Measurements from ENCODE around the gene CRIM1.
A peak's percentile ranks its signal among the peaks of the same experiment; 100 is the strongest.

Gene CRIM1

DNA sequence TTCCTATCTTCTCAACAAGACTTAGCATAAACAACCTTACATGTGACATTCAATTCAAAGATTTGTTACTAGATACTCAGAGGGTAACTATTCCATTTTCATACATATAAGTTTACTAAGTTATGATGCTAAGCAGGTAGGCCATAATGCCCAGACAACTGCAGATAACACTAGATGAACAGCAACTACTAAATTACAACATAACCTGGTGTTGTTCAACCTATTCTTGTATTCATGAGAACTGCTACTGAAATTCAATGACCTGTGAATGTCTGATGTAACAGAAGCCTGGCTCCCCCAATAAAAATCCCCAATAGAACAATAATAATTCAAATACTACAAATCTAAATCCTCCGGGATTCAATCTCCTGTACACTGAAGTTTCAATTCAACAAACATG is 217.6 kb downstream of the CRIM1 start:
- FAIRE-seq (no peak), DNase-seq (ENCODE audit: low spot score) (no peak)

DNA sequence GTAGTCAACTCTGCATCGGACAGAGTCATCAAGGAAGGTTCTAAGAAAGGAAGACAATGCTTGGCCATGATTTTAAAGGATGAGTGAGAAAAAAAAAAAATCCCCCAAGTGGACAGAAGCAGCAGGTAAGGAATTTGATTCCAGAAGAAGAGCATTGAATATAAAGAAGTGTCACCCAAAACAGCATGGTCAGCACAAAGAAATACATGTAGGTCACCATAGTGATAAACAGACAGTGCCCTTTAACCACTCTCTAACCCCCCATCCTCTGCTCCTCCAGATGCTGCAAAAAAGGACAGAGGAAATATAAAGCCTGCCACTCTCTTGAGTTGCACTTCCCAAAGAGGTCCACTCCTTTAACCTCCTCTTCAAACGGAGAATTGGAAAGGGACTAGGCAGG is 219.0 kb downstream of the CRIM1 start:
- no peak for FAIRE-seq
- no peak for DNase-seq (ENCODE audit: low spot score)

DNA sequence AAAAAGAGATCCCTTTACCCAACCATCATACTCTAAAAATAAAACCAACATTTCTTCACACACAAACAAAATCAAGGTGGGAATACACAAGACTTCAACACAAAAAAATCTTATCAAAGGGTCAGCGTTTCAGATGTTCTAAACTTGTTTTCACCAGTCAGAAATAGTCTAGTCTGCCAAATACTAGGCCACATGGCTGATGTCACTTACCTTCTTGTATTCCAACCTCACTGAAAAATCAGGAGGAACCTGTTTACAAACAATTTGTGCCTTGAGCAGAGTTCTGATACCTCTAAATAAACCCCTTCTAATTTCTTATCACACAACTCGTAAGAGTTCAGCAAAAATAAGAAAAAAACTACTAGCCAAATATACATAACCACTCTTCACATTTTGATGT is 222.3 kb downstream of the CRIM1 start:
- no peak for FAIRE-seq
- DNase-seq (ENCODE audit: low spot score), result no peak

DNA sequence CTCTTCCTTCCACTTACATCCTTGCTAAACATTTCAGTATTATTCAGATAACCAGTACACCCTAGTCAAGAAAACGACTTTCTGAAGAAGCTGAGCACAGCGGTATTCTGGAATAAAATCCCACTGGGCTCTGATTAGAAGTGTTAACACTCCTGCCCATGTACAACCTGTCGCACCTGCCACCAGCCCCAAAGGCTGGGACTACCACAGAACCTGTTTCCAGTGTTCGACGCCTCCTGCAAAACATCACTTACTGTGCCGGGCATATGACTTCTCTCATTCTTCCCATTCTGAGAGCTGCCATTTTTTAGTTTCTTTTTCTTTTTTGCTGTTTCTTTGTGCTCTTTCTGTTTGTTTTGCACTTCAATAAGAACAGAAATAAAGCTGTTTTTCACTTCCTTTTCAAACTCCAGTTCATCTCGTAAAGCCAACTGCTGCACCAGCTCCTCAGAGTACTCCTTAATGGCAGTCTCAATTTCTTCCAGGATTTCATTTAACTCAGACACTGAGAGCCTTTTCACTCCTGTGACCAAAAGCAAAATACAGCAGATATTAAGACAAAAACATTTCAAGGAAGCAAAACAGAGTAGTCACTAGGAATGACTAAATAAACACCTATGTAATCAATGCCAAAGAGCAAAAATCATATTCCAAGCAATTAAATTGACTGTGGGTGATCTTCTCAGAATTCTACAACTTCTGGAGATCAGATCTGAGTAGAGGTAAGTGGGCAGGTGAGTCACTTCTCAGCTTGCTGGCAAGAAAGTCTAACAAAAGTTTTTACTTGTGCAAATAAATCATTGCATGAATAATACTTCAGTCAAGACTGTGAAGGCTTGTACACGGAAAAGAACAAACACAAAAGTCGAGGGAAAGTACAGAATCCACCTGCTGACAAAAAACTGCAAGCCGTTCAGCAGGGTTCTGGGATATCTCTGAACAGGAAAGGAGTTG is 223.0 kb downstream of the CRIM1 start:
- no peak for FAIRE-seq
- DNase-seq (ENCODE audit: low spot score), result no peak

DNA sequence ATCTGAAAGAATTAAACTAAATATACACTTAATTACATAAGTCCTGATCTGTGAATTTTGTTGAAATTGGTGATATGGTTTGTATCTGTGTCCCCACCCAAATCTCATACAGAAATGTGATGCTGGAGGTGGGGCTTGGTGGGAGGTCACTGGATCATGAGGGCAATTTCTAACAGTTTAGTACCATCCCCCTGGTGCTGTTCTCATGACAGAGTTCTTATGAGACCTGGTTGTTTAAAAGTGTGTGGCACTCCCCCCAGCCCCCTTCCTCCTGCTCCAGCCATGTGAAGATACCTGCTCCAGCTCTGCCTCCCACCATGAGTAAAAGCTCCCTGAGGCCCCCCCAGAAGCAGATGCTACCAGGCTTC is 223.7 kb downstream of the CRIM1 start:
- no peak for DNase-seq (ENCODE audit: low spot score)
- no peak for FAIRE-seq

DNA sequence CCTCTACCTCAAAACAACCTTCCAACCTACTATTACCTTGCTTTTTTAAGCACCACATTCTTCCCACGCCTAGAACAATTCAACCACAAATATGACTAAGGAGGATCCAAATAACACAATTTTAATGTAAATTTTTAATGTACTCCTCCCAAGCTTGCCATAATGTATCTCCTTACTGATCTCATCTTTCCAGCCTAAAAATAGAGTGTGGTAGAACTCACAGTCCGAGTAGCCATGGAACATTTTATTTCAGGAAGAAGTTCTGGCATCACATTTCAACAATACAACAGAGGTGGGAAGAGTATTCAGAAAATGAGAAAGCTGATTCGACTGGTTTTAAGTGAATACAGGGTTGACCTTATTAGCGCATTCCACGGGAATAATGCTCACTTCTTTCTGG is 227.0 kb downstream of the CRIM1 start:
- DNase-seq (ENCODE audit: low spot score) (no peak), FAIRE-seq (no peak)

DNA sequence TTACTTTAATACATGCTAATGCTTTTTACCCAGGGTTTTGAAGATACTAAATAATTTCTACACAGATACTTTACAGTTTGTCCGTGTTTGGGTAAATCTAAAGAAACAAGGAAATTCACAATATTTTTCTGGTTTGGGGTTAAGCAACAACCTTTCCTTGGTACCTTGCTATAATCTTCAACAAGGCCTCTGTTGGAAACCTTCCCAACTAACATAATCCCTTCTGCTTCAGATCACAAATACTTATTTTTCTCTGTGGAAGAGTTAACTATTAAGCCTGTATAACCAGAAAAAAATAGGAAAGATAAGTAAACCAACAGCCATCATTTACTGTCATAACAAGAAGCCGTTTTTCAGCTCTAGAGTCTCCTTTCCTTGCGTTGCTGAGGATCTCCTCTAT is 227.4 kb downstream of the CRIM1 start:
- DNase-seq (ENCODE audit: low spot score), result no peak
- no peak for FAIRE-seq

DNA sequence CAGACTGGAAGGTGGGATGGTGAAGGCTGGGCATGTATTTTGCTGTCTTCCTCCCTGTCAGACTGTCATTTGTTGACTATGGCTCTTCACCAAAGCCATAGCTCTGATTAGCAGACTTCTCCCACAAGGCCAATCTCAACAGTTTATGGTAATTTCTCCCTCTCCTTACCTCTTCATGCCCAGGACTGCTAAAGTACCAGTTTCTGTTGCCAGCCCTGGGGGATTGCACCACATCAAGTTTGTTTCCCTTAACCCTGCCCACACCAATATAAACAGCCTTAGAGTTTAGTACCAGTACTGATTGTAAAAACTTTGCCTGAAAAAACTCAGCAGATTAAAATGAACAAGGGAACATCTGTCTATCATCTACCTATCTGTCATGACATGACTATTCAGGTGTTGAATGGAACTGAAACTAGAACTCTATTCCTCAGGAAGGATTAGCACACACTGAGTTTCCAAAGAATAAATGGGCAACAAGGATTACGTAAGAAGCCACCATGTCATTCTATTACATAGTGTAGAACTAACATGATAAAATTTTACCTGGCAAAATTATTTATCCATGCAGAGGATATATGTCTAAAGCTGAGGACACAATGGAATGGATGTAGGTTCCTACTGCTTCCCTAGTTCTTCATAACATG is 228.7 kb downstream of the CRIM1 start:
- DNase-seq (ENCODE audit: low spot score) (no peak), FAIRE-seq (no peak)

DNA sequence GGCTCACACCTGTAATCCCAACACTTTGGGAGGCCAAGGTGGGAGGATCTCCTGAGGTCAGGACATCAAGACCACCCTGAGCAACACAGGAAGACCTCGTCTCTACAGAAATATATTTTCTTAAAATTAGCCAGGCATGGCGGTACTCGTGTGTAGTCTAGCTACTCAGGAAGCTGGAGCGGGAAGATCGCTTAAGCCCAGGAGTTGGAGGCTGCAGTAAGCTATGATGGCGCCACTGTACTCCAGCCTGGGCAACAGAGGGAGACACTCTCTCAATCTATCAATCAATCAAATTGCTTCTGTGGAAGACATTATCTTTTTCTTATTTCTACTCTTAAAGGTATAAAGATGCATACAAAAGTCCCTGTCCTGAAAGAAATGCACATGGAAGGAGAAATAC is 231.1 kb downstream of the CRIM1 start:
- DNase-seq (ENCODE audit: low spot score) (no peak), FAIRE-seq (no peak)

DNA sequence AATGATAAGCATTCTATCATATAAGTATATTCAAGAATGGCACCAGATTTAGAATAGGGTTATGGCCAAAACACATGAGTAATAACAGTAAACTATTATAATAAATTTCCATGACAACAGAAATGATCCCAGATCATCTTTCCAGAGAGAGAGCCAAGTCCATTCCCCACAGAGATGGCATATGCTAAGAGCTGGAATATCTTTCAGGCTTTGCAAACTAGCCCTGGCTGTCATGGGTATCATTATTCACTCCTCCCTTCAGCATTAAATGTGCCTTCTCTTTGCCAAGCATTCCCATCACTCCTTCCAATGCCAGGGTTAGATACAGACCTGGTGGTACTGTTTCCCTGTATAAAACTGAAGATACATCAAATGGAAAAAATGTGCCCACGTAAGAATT is 231.5 kb downstream of the CRIM1 start:
- FAIRE-seq, result no peak
- DNase-seq (ENCODE audit: low spot score), result no peak

DNA sequence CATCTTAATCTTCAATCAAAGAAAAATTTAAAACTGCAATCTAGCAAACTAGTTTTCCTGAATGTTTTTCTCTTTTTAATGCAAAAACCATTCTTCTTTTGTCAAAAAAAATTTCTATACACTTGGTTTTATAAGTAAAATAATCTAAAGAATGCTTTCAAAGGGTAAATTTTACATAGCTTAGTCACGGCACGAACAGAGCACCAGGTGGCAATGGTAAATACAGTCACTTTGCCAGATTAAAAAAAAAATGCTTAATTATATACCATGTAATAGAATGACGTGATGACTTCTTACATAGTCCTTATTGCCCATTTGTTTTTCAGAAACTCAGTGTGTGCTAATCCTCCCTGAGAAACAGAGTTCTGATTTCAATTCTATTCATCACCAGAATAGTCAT is 232.0 kb downstream of the CRIM1 start:
- DNase-seq (ENCODE audit: low spot score), result no peak
- FAIRE-seq, result no peak

DNA sequence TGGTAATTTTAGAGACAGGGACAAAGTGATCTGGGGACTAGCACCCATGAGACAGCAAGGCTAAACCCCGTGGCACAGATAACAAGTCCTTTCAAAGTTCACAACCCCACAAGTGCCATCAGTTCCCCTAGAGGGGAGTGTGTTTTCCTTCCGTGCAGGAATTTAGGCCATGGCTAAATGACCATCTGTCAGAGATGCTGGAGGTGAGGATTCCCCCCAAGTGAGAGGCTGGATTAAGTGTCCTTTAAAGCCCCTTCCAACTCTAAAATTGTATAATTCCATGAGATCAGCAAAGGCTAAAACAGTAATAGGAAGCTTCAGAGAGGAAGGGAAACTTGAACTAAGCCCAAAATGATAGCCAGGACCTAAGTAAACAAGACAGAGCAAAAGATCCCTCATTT is 233.7 kb downstream of the CRIM1 start:
- FAIRE-seq, result no peak

DNA sequence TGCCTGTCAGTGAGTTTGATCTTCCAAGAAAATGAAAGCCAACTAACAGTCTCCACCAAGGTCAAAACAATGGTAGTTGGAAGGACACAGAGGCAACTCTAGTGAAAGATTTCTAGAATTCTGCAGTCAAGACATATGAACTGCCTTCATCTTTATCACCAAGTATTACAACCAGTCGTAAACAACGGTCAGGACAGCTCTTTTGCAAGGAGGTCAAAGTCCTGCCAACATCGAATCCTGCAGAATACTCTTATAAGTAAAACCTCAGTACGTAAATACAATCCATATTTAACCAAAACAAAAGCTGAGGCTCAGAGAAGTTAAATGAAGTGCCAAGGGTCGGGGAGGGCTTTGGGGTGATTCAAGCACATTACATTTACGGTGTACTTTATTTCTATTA is 239.3 kb downstream of the CRIM1 start:
- no peak for FAIRE-seq
- DNase-seq (ENCODE audit: low spot score), result no peak

More for the DNA sequence above, 233.7 kb downstream of the CRIM1 start:
- DNase-seq (ENCODE audit: low spot score), result no peak

DNA sequence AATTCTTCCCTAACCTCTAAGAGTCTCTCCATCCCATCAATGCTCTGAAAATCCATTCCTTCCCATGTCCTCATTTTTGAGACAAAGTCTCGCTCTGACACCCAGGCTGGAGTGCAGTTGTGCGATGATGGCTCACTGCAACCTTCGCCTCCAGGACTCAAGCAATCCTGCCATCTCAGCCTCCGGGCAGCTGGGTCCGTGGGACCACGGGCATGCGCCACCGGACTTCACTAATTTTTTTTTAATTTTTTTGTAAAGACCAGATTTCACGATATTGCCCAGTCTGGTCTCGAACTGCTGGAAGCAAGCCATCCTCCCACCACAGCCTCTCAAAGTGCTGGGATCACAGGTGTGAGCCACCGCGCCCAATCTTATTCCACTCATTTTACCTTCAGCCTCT is 240.8 kb downstream of the CRIM1 start:
- no peak for FAIRE-seq
- DNase-seq (ENCODE audit: low spot score), result no peak

DNA sequence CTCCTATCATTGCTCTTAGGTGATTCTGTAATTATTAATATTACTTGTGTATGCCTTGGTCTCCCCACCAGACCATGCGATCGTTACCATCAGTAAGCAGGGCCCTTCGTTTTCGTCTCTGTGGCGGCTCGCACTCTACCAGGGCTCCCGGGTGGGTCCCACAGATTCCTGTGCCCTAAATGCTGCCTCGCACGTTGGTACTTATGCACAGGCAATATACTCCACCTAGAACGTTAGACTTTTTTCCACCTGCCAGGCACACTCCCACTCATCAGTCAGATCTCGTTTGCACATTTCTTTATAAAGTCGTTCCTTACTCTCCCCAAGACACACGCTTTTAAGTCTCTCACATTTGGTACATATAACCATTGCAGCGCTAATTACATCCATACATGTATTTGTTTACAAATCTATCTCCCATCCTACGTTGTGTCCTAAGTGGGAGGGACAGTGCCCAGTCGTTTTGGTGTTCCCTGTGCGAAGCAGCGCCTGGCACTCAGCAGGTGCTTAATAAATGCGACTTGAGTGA is 241.5 kb downstream of the CRIM1 start:
- FAIRE-seq, result no peak
- no peak for DNase-seq (ENCODE audit: low spot score)

DNA sequence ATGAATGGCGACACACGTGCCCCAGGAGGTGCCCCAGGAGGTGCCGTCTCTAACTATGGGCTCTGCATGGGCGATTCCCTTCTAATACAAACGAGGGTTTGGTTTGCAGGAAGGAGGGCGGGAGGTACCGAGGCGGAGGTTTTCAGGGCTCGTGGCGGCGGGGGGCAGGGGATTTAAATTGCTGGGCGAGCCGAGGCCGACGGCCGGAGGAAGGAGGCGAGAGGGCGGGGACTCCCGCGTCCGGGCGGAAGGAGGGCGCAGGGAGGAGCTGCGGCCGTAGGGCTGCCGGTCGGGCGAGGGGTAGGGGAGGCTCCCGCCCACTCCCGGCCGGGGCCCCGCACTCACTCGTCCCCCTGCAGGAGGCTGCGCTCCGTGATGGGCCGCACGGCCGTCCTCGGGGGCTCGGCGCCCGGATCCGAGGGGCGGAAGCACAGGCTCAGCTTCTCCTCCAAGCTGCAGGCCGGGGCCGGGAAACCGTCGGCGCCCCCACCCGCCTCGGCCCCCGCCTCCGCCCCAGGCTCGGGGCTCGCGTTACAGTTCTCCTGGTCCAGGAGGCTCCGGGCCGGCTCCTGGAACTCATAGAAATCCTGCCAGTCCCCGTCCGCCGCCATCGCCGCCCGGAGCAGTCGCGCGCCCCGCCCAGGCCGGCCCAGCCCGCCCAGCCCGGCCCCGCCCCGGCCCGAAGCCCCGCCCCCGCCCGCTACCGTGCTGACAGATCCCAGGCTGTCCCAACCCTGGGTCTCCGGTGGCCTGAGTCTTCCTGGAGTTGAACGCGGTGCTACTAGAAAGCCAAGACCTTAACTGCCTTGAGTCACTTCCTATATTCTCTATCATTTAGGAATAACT is 242.2 kb downstream of the CRIM1 start, which contains the start of gene FEZ2:
FEZ2 (minus strand) TSS at position 637 of the 846 bp plus-strand sequence; CDS start at position 611, 26 bp downstream.
- FAIRE-seq (no peak), DNase-seq (ENCODE audit: low spot score) (peak; percentile 50)
